Measurements from ENCODE around the gene PSMC3.

Gene PSMC3

GRCh38 chr11:47398011-47398410 lies 28.2 kb downstream of the PSMC3 start:
- no peaks in the 10 kb centered on the region for H4K20me1 ChIP-seq (ENCODE audit: insufficient read depth)
- no peaks in the 10 kb centered on the region for H3K79me2 ChIP-seq (ENCODE audit: insufficient read depth, low read depth)
- H3K4me3 ChIP-seq (IDR thresholded peaks at IDR 0.05; ENCODE audit: insufficient read depth, low read depth, low read length): no peak overlapping the region
- TF ChIP-seq, protein P1, sequence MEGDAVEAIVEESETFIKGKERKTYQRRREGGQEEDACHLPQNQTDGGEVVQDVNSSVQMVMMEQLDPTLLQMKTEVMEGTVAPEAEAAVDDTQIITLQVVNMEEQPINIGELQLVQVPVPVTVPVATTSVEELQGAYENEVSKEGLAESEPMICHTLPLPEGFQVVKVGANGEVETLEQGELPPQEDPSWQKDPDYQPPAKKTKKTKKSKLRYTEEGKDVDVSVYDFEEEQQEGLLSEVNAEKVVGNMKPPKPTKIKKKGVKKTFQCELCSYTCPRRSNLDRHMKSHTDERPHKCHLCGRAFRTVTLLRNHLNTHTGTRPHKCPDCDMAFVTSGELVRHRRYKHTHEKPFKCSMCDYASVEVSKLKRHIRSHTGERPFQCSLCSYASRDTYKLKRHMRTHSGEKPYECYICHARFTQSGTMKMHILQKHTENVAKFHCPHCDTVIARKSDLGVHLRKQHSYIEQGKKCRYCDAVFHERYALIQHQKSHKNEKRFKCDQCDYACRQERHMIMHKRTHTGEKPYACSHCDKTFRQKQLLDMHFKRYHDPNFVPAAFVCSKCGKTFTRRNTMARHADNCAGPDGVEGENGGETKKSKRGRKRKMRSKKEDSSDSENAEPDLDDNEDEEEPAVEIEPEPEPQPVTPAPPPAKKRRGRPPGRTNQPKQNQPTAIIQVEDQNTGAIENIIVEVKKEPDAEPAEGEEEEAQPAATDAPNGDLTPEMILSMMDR (conservative IDR thresholded peaks at IDR 0.05; ENCODE audit: low read depth, low read length): no peak
- H3K27me3 ChIP-seq (ENCODE audit: insufficient read depth, low read depth): no peaks in the 10 kb centered on the region
- H3K27ac ChIP-seq: no peak overlapping the region
- no peak overlapping the region for H2AFZ ChIP-seq (ENCODE audit: low read depth)
- no peak overlapping the region for H3K4me2 ChIP-seq
- H3K9ac ChIP-seq: no peak overlapping the region
- H3K36me3 ChIP-seq (ENCODE audit: insufficient read depth): no peaks in the 10 kb centered on the region
- peaks cover 22% of the 10 kb centered on the region for H3K4me1 ChIP-seq (ENCODE audit: low read depth, poor library complexity, severe bottlenecking)

DNA sequence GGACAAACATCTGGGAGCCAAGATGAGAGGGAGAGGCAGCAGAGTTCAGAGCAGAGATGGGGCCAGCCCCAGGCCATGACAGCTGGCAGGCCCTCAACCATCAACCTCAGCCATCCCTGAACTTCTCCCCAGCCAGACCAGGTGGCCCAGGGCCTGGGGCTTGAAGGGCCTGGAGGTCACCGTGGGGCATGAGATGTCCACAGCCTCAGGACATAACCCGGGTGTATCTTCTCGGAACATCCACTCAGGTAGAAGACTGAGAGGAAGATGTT lies 30.3 kb downstream of the PSMC3 start:
- no peak overlapping the region for H3K4me3 ChIP-seq (IDR thresholded peaks at IDR 0.05; ENCODE audit: insufficient read depth, low read depth, low read length)
- TF ChIP-seq, protein P1 (conservative IDR thresholded peaks at IDR 0.05; ENCODE audit: low read depth, low read length): no peak
- H3K27me3 ChIP-seq (ENCODE audit: insufficient read depth, low read depth): no peaks in the 10 kb centered on the region
- no peaks in the 10 kb centered on the region for H3K36me3 ChIP-seq (ENCODE audit: insufficient read depth)
- no peaks in the 10 kb centered on the region for H4K20me1 ChIP-seq (ENCODE audit: insufficient read depth)
- H3K27ac ChIP-seq: no peak overlapping the region
- no peaks in the 10 kb centered on the region for H3K79me2 ChIP-seq (ENCODE audit: insufficient read depth, low read depth)
- no peak overlapping the region for H2AFZ ChIP-seq (ENCODE audit: low read depth)
- H3K9ac ChIP-seq: no peak overlapping the region
- no peak overlapping the region for H3K4me2 ChIP-seq
- peaks cover 29% of the 10 kb centered on the region for H3K4me1 ChIP-seq (ENCODE audit: low read depth, poor library complexity, severe bottlenecking)

DNA sequence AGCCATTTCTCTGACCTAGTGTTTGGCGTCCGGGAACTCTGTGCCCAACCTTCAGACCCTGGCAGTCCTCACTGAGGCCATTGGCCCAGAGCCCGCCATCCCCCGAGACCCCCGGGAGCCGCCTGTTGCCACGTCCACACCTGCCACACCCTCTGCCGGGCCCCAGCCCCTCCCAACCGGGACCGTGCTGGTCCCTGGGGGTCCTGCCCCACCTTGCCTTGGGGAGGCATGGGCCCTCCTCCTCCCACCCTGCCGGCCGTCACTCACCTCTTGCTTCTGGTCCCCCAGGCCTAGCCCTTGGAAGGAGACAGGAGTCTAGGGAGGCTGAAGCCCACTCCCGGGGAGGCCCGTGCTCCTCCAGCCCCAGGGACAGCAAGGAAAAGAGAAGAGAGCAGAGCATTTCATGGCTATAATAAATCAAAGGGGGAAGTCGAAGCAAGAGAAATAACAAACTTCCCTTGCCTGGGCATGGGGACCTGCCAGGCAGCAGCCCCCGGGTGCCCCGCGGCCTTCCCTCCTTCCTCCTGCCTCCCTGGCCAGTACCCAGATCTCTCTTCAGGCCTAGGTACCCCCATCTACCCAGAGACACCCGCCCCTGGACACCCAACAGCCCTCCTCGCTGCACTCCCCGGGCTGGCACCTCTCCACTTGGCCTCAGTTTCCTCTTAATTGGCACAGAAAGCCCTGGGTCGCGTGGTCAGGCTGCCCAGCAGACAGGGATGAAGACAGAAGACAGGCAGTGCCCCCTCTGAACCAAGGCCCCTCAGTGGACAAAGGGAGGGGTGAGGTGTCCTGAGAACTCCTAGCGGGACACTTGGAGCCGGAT lies 30.8 kb downstream of the PSMC3 start:
- Histone ChIP-seq H3K36me3 (ENCODE audit: insufficient read depth) (no peaks in the 10 kb centered on the region), H3K27ac (no peak overlapping the region), H4K20me1 (ENCODE audit: insufficient read depth) (no peaks in the 10 kb centered on the region), H2AFZ (ENCODE audit: low read depth) (no peak overlapping the region), H3K4me1 (ENCODE audit: low read depth, poor library complexity, severe bottlenecking) (peaks cover 23% of the 10 kb centered on the region), H3K79me2 (ENCODE audit: insufficient read depth, low read depth) (no peaks in the 10 kb centered on the region), H3K9ac (no peak overlapping the region), H3K4me2 (no peak overlapping the region), H3K4me3 (IDR thresholded peaks at IDR 0.05; ENCODE audit: insufficient read depth, low read depth, low read length) (no peak overlapping the region), H3K27me3 (ENCODE audit: insufficient read depth, low read depth) (no peaks in the 10 kb centered on the region)
- TF ChIP-seq, protein P1 (conservative IDR thresholded peaks at IDR 0.05; ENCODE audit: low read depth, low read length): no peak

DNA sequence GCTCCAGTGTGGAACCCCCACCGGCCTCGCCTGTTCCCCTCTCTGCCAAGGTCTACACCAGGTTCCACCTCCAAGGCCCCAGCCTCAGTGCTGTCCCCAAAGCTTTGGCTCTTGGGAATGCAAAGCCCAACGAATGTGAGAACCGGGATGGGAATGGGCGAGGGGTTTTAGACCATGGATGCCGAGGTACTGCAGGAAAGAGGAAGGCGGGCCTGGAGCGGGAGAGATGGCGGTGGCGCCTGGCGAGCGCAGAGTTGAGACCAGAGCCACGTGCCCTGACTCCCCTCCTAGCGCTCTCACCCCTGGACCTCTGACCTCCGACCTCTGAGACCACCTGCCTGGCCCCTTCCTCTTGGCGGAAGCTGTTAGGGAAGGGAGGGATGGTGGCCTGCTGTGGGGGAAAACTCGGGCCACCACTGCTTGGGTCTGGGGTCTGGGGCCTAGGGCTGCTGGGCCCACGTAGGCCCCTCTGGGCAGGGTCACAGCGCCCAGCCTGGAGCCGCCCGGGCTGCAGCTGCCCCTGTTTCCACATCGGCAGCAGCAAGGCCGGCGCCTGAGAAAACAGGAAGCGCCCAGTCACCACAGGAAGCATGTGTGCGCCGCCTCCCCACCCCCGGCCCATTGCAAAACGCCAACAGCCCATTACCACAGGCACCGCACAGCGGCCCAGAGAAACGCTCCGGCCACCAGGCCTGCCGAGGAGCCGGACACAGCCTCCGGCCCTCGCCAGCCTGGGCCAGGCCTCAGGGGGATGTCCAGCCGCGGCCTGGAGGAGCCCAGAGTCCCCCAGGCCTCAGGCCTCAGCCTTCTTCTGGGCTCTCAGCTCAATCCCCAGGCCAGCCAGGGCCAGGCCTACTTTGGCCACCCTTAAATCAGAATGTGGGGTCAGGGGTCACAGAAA lies 31.7 kb downstream of the PSMC3 start:
- Histone ChIP-seq H4K20me1 (ENCODE audit: insufficient read depth) (no peaks in the 10 kb centered on the region), H3K27ac (no peak overlapping the region), H3K36me3 (ENCODE audit: insufficient read depth) (no peaks in the 10 kb centered on the region), H3K27me3 (ENCODE audit: insufficient read depth, low read depth) (no peaks in the 10 kb centered on the region), H3K4me1 (ENCODE audit: low read depth, poor library complexity, severe bottlenecking) (peaks cover 21% of the 10 kb centered on the region), H3K79me2 (ENCODE audit: insufficient read depth, low read depth) (no peaks in the 10 kb centered on the region), H2AFZ (ENCODE audit: low read depth) (no peak overlapping the region), H3K4me2 (no peak overlapping the region), H3K4me3 (IDR thresholded peaks at IDR 0.05; ENCODE audit: insufficient read depth, low read depth, low read length) (no peak overlapping the region), H3K9ac (no peak overlapping the region)
- TF ChIP-seq, protein P1 (conservative IDR thresholded peaks at IDR 0.05; ENCODE audit: low read depth, low read length): no peak

Measured in KMS-11 (cell line).